ENCODE measurements around the gene NRXN3. TPM values are rescaled to one million over a fixed set of nuclear protein-coding genes. Genes with fewer than 3 reads are reported as not detected.
"Not testable (repeated sequence)": the region's sequence is repeated elsewhere in the genome, so short reads cannot be mapped to it uniquely, and the experiment has no call there.

Gene NRXN3
- total RNA-seq, 1 experiment from 2014 or later = 0.80 TPM

- not testable (repeated sequence) for H3K4me3 ChIP-seq (ENCODE audit: insufficient read depth, low read depth, low read length); DNase-seq; H3K36me3 ChIP-seq (replicated peaks; ENCODE audit: control insufficient read depth, insufficient read depth, low read length); H3K27me3 ChIP-seq (ENCODE audit: control insufficient read depth, insufficient read depth, low read length)
Measured at GRCh38 chr14:79110564-79110963, 940.4 kb downstream of the NRXN3 start.

GRCh38 chr14:79111987-79112501 lies 941.9 kb downstream of the NRXN3 start:
- no peak for DNase-seq
- H3K36me3 ChIP-seq (replicated peaks; ENCODE audit: control insufficient read depth, insufficient read depth, low read length) = no peaks in the 10 kb centered on the region
- H3K4me3 ChIP-seq (ENCODE audit: insufficient read depth, low read depth, low read length) = no peak overlapping the region
- no peaks in the 10 kb centered on the region for H3K27me3 ChIP-seq (ENCODE audit: control insufficient read depth, insufficient read depth, low read length)

GRCh38 chr14:79117561-79117960 lies 947.4 kb downstream of the NRXN3 start:
- Histone ChIP-seq H3K27me3 (ENCODE audit: control insufficient read depth, insufficient read depth, low read length) (no peaks in the 10 kb centered on the region), H3K36me3 (replicated peaks; ENCODE audit: control insufficient read depth, insufficient read depth, low read length) (no peaks in the 10 kb centered on the region), H3K4me3 (ENCODE audit: insufficient read depth, low read depth, low read length) (no peak overlapping the region)
- DNase-seq = no peak

- Histone ChIP-seq H3K27me3 (ENCODE audit: control insufficient read depth, insufficient read depth, low read length) (no peaks in the 10 kb centered on the region), H3K4me3 (ENCODE audit: insufficient read depth, low read depth, low read length) (no peak overlapping the region), H3K36me3 (replicated peaks; ENCODE audit: control insufficient read depth, insufficient read depth, low read length) (no peaks in the 10 kb centered on the region)
- DNase-seq = no peak
Measured at GRCh38 chr14:79118291-79118690, 948.1 kb downstream of the NRXN3 start.

GRCh38 chr14:79134361-79134760 lies 964.2 kb downstream of the NRXN3 start:
- DNase-seq = no peak
- H3K36me3 ChIP-seq (replicated peaks; ENCODE audit: control insufficient read depth, insufficient read depth, low read length) = no peaks in the 10 kb centered on the region
- no peaks in the 10 kb centered on the region for H3K27me3 ChIP-seq (ENCODE audit: control insufficient read depth, insufficient read depth, low read length)
- no peak overlapping the region for H3K4me3 ChIP-seq (ENCODE audit: insufficient read depth, low read depth, low read length)

- peak; percentile 4 for DNase-seq
- Histone ChIP-seq H3K4me3 (ENCODE audit: insufficient read depth, low read depth, low read length) (no peak overlapping the region), H3K27me3 (ENCODE audit: control insufficient read depth, insufficient read depth, low read length) (no peaks in the 10 kb centered on the region), H3K36me3 (replicated peaks; ENCODE audit: control insufficient read depth, insufficient read depth, low read length) (no peaks in the 10 kb centered on the region)
Measured at GRCh38 chr14:79136071-79137044, 966.2 kb downstream of the NRXN3 start.

- Histone ChIP-seq H3K27me3 (ENCODE audit: control insufficient read depth, insufficient read depth, low read length) (no peaks in the 10 kb centered on the region), H3K4me3 (ENCODE audit: insufficient read depth, low read depth, low read length) (no peak overlapping the region), H3K36me3 (replicated peaks; ENCODE audit: control insufficient read depth, insufficient read depth, low read length) (no peaks in the 10 kb centered on the region)
- DNase-seq = no peak
Measured at GRCh38 chr14:79137045-79137430, 966.9 kb downstream of the NRXN3 start.

GRCh38 chr14:79137836-79138235 lies 967.7 kb downstream of the NRXN3 start:
- Histone ChIP-seq H3K4me3 (ENCODE audit: insufficient read depth, low read depth, low read length) (no peak overlapping the region), H3K27me3 (ENCODE audit: control insufficient read depth, insufficient read depth, low read length) (no peaks in the 10 kb centered on the region), H3K36me3 (replicated peaks; ENCODE audit: control insufficient read depth, insufficient read depth, low read length) (no peaks in the 10 kb centered on the region)
- DNase-seq = no peak

GRCh38 chr14:79144896-79145295 lies 974.7 kb downstream of the NRXN3 start:
- Histone ChIP-seq H3K27me3 (ENCODE audit: control insufficient read depth, insufficient read depth, low read length) (no peaks in the 10 kb centered on the region), H3K4me3 (ENCODE audit: insufficient read depth, low read depth, low read length) (no peak overlapping the region), H3K36me3 (replicated peaks; ENCODE audit: control insufficient read depth, insufficient read depth, low read length) (no peaks in the 10 kb centered on the region)
- no peak for DNase-seq

GRCh38 chr14:79150226-79150625 lies 980.1 kb downstream of the NRXN3 start:
- Histone ChIP-seq H3K27me3 (ENCODE audit: control insufficient read depth, insufficient read depth, low read length) (no peaks in the 10 kb centered on the region), H3K4me3 (ENCODE audit: insufficient read depth, low read depth, low read length) (no peak overlapping the region)
- DNase-seq = no peak

GRCh38 chr14:79157369-79157768 lies 987.2 kb downstream of the NRXN3 start:
- Histone ChIP-seq H3K4me3 (ENCODE audit: insufficient read depth, low read depth, low read length) (no peak overlapping the region), H3K27me3 (ENCODE audit: control insufficient read depth, insufficient read depth, low read length) (no peaks in the 10 kb centered on the region), H3K36me3 (replicated peaks; ENCODE audit: control insufficient read depth, insufficient read depth, low read length) (no peaks in the 10 kb centered on the region)
- DNase-seq = no peak

More at GRCh38 chr14:79150226-79150625, 980.1 kb downstream of the NRXN3 start:
- no peaks in the 10 kb centered on the region for H3K36me3 ChIP-seq (replicated peaks; ENCODE audit: control insufficient read depth, insufficient read depth, low read length)

- Histone ChIP-seq H3K27me3 (ENCODE audit: control insufficient read depth, insufficient read depth, low read length) (no peaks in the 10 kb centered on the region), H3K4me3 (ENCODE audit: insufficient read depth, low read depth, low read length) (no peak overlapping the region), H3K36me3 (replicated peaks; ENCODE audit: control insufficient read depth, insufficient read depth, low read length) (no peaks in the 10 kb centered on the region)
- peak; percentile 8 for DNase-seq
Measured at GRCh38 chr14:79161571-79161970, 991.4 kb downstream of the NRXN3 start.

- no peak for DNase-seq
- H3K36me3 ChIP-seq (replicated peaks; ENCODE audit: control insufficient read depth, insufficient read depth, low read length) = no peaks in the 10 kb centered on the region
Measured at GRCh38 chr14:79162833-79163232, 992.7 kb downstream of the NRXN3 start.

GRCh38 chr14:79165471-79166090 lies 995.4 kb downstream of the NRXN3 start:
- no peak for DNase-seq
- Histone ChIP-seq H3K36me3 (replicated peaks; ENCODE audit: control insufficient read depth, insufficient read depth, low read length) (no peaks in the 10 kb centered on the region), H3K4me3 (ENCODE audit: insufficient read depth, low read depth, low read length) (no peak overlapping the region), H3K27me3 (ENCODE audit: control insufficient read depth, insufficient read depth, low read length) (no peaks in the 10 kb centered on the region)

More at GRCh38 chr14:79162833-79163232, 992.7 kb downstream of the NRXN3 start:
- H3K4me3 ChIP-seq (ENCODE audit: insufficient read depth, low read depth, low read length) = no peak overlapping the region
- H3K27me3 ChIP-seq (ENCODE audit: control insufficient read depth, insufficient read depth, low read length) = no peaks in the 10 kb centered on the region

GRCh38 chr14:79166171-79166570 lies 996.0 kb downstream of the NRXN3 start:
- DNase-seq = no peak
- no peaks in the 10 kb centered on the region for H3K36me3 ChIP-seq (replicated peaks; ENCODE audit: control insufficient read depth, insufficient read depth, low read length)
- no peak overlapping the region for H3K4me3 ChIP-seq (ENCODE audit: insufficient read depth, low read depth, low read length)
- no peaks in the 10 kb centered on the region for H3K27me3 ChIP-seq (ENCODE audit: control insufficient read depth, insufficient read depth, low read length)
